Panc1 (cell line): Measurements from ENCODE around the gene MPZL3. TPM values are rescaled to one million over a fixed set of nuclear protein-coding genes. Genes with fewer than 3 reads are reported as not detected.

Source experiments
- ATAC-seq: fragments of 200-7000 bp; cut with Tn5 transposase; 2 replicates; pipeline ENCODE4 v1.9.1; 2020; ENCODE audit warnings: mild to moderate bottlenecking, moderate library complexity
- BruUV-seq: library from RNA; stranded (reverse); fragments of 400-500 nt; replicated peaks from 2 replicates; lab custom pipeline; 2021; lab: Mats Ljungman, UMichigan
- CTCF ChIA-PET: fragments of 300-600 bp; sonication (Branson Sonifier 250); formaldehyde crosslinking; loops from one replicate; lab custom pipeline; 2022; ENCODE audit warnings: antibody characterized with exemption; lab: Charles Lee
- POLR2A ChIA-PET: fragments of 300-600 bp; sonication (Branson Sonifier 250); formaldehyde crosslinking; loops from one replicate; lab custom pipeline; 2022; ENCODE audit warnings: antibody characterized with exemption; lab: Charles Lee
- DNase-seq: peaks from one replicate; pipeline ENCODE4 v3.0.0-alpha.2; 2010; ENCODE audit warnings: low read depth, low spot score
- H3K27ac ChIP-seq: 2 replicates; pipeline ENCODE4 v1.5.1; 2011; ENCODE audit warnings: mild to moderate bottlenecking, low read length, inconsistent platforms
- H3K27me3 ChIP-seq: fragments of 200-500 bp; sonication (Bioruptor generic); 2 replicates; pipeline ENCODE4 v1.6.0; 2014; ENCODE audit warnings: low read length, inconsistent platforms; ENCODE audit not compliant: control insufficient read depth, insufficient read depth
- H3K36me3 ChIP-seq: fragments of 200-500 bp; sonication (Bioruptor generic); 2 replicates; pipeline ENCODE4 v1.5.1; 2014; ENCODE audit warnings: inconsistent platforms, mild to moderate bottlenecking, low read length, moderate library complexity; ENCODE audit not compliant: control insufficient read depth, insufficient read depth
- H3K4me1 ChIP-seq: 2 replicates; pipeline ENCODE4 v1.5.1; 2011; ENCODE audit warnings: inconsistent platforms, mild to moderate bottlenecking, low read length, moderate library complexity; ENCODE audit not compliant: control insufficient read depth, insufficient read depth
- H3K4me3 ChIP-seq, 2 experiments: 2 replicates each; pipeline ENCODE4 v1.5.1; 2011 to 2012; ENCODE audit warnings: low read depth in 2 of 2, low read length in 2 of 2, mild to moderate bottlenecking in 2 of 2, inconsistent platforms in 1 of 2, moderate library complexity in 1 of 2
- H3K9me3 ChIP-seq: fragments of 200-500 bp; sonication (Bioruptor generic); 2 replicates; pipeline ENCODE4 v1.5.1; 2014; ENCODE audit warnings: low read depth, mild to moderate bottlenecking, inconsistent platforms, low read length, moderate library complexity; ENCODE audit not compliant: control insufficient read depth, insufficient read depth
- POLR2AphosphoS5 ChIP-seq: IDR thresholded peaks from 2 replicates; pipeline ENCODE4 v1.6.1; 2012; ENCODE audit warnings: mild to moderate bottlenecking, low read depth, low read length, moderate library complexity
- SIN3A ChIP-seq: IDR thresholded peaks from 2 replicates; pipeline ENCODE4 v1.6.1; 2012; ENCODE audit warnings: low read depth, mild to moderate bottlenecking, low read length, moderate library complexity, borderline replicate concordance; ENCODE audit not compliant: insufficient read depth
- TCF7L2 ChIP-seq: IDR thresholded peaks from 2 replicates; pipeline ENCODE4 v1.6.1; 2011; ENCODE audit warnings: mild to moderate bottlenecking, low read depth, low read length, inconsistent platforms
- in situ Hi-C: cut with HindIII; loops from 2 replicates; pipeline ENCODE4 v1.10.0; 2016; ENCODE audit warnings: low sequenced_read_pairs, low pct_unique_long_range_greater_than_20kb
- intact Hi-C: fragments of 100-400 bp; cut with micrococcal nuclease; formaldehyde crosslinking; loops from one replicate; pipeline ENCODE4 v1.10.0; 2022; ENCODE audit not compliant: unreplicated experiment
- total RNA-seq: library from RNA; stranded (reverse); gene quantifications from one replicate; pipeline ENCODE4 v1.2.1, GENCODE V29; 2021; ENCODE audit not compliant: unreplicated experiment
- TF ChIP-seq, protein P1 (sequence below), 2 experiments: IDR thresholded peaks; 2 replicates each; pipeline ENCODE4 v1.6.1; 2011 to 2012; ENCODE audit warnings: low read depth in 2 of 2, control low read depth in 1 of 2, low read length in 1 of 2, mild to moderate bottlenecking in 1 of 2, moderate library complexity in 1 of 2; ENCODE audit not compliant: insufficient read depth in 1 of 2
- TF ChIP-seq, protein P2 (sequence below): fragments of 450-650 bp; IDR thresholded peaks from 2 replicates; pipeline ENCODE4 v1.5.1; 2017; ENCODE audit warnings: mild to moderate bottlenecking

The MPZL3 gene
- total RNA-seq, 1 experiment from 2014 or later = 1.0 TPM

DNA sequence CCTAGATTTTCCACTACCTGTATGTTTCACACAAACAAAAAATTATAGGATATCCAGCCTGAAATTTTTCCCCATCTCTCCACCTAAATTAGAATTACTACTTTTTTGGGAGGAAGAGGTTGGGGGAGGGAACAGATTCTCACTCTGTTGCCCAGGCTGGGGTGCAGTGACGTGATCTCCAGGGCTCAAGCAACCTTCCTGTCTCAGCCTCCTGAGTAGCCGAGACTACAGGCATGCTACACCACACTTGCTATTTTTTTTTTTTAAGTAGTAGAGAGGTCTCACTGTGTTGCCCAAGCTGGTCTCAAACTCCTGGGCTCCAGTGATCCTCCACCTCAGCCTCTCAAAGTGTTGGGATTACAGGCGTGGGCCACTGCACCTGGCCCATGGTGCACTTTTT is 36.9 kb downstream of the MPZL3 start:
- BruUV-seq = no TSS peak
- Histone ChIP-seq H3K27me3 (peaks cover 29% of the 10 kb centered on the region), H3K4me1 (no peaks in the 10 kb centered on the region), H3K27ac (no peak overlapping the region), H3K36me3 (no peaks in the 10 kb centered on the region), H3K4me3 (no peak overlapping the region), H3K9me3 (no peaks in the 10 kb centered on the region)
- in situ Hi-C loops = no loop called here
- TF ChIP-seq POLR2AphosphoS5 = no peak
- no peak for TF ChIP-seq SIN3A
- TF ChIP-seq, protein P1, sequence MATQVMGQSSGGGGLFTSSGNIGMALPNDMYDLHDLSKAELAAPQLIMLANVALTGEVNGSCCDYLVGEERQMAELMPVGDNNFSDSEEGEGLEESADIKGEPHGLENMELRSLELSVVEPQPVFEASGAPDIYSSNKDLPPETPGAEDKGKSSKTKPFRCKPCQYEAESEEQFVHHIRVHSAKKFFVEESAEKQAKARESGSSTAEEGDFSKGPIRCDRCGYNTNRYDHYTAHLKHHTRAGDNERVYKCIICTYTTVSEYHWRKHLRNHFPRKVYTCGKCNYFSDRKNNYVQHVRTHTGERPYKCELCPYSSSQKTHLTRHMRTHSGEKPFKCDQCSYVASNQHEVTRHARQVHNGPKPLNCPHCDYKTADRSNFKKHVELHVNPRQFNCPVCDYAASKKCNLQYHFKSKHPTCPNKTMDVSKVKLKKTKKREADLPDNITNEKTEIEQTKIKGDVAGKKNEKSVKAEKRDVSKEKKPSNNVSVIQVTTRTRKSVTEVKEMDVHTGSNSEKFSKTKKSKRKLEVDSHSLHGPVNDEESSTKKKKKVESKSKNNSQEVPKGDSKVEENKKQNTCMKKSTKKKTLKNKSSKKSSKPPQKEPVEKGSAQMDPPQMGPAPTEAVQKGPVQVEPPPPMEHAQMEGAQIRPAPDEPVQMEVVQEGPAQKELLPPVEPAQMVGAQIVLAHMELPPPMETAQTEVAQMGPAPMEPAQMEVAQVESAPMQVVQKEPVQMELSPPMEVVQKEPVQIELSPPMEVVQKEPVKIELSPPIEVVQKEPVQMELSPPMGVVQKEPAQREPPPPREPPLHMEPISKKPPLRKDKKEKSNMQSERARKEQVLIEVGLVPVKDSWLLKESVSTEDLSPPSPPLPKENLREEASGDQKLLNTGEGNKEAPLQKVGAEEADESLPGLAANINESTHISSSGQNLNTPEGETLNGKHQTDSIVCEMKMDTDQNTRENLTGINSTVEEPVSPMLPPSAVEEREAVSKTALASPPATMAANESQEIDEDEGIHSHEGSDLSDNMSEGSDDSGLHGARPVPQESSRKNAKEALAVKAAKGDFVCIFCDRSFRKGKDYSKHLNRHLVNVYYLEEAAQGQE (IDR thresholded peaks at IDR 0.05; ENCODE audit: insufficient read depth in 1 of 2, low read depth in 2 of 2, low read length in 1 of 2) = no peak
- no peak for TF ChIP-seq TCF7L2
- TF ChIP-seq, protein P2, sequence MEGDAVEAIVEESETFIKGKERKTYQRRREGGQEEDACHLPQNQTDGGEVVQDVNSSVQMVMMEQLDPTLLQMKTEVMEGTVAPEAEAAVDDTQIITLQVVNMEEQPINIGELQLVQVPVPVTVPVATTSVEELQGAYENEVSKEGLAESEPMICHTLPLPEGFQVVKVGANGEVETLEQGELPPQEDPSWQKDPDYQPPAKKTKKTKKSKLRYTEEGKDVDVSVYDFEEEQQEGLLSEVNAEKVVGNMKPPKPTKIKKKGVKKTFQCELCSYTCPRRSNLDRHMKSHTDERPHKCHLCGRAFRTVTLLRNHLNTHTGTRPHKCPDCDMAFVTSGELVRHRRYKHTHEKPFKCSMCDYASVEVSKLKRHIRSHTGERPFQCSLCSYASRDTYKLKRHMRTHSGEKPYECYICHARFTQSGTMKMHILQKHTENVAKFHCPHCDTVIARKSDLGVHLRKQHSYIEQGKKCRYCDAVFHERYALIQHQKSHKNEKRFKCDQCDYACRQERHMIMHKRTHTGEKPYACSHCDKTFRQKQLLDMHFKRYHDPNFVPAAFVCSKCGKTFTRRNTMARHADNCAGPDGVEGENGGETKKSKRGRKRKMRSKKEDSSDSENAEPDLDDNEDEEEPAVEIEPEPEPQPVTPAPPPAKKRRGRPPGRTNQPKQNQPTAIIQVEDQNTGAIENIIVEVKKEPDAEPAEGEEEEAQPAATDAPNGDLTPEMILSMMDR = no peak
- CTCF ChIA-PET = no interaction called here
- POLR2A ChIA-PET = no interaction called here
- intact Hi-C loops = no loop called here
- no peak for DNase-seq
- ATAC-seq = no peak

DNA sequence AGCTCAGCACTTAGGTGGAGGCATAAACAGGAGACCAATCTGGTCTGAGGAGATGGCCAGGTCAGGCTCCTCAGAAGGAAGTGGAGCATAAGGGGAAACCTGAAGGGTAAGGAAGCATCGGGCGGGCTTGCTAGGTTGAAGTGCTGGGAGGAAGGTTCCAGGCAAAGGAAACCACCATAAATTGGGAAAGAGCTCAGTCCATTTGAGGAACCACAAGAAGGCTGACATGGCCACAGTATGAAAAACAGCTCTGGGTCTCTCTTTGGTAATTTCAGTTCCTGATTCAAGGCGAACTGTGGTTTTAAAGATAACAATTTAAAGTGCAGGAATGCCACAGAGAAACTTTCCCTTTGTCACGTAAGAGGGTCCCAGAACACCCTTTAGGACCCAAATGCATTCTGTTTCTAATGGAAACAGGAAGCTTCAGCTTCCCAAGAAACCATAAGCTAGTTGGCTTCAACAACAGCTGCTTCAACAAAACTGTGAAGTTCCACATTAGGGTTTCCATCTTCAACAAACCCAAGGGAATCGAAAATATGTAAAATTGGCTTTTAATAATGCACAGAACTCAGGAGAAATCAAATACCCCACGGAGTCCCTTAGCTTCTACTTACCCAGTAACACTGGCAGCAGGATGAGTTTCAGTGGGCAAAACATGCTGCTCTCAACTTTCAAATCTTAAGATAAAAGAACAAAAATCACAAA is 37.8 kb downstream of the MPZL3 start:
- ATAC-seq (no peak), DNase-seq (no peak)
- peaks cover 30% of the 10 kb centered on the region for H3K27me3 ChIP-seq
- BruUV-seq = no TSS peak
- POLR2A ChIA-PET = no interaction called here
- no peak overlapping the region for H3K27ac ChIP-seq
- no peak for TF ChIP-seq TCF7L2
- TF ChIP-seq POLR2AphosphoS5 = no peak
- TF ChIP-seq SIN3A = no peak
- TF ChIP-seq, protein P1 (IDR thresholded peaks at IDR 0.05; ENCODE audit: insufficient read depth in 1 of 2, low read depth in 2 of 2, low read length in 1 of 2) = no peak
- TF ChIP-seq, protein P2 = no peak
- in situ Hi-C loops (no loop called here), intact Hi-C loops (no loop called here)
- H3K9me3 ChIP-seq = no peaks in the 10 kb centered on the region
- no peaks in the 10 kb centered on the region for H3K4me1 ChIP-seq
- no peaks in the 10 kb centered on the region for H3K36me3 ChIP-seq
- no peak overlapping the region for H3K4me3 ChIP-seq
- CTCF ChIA-PET = no interaction called here
